Measurements from ENCODE around the gene AGXT2.

Gene AGXT2

GRCh38 chr5:35047785-35048404 lies at the start of gene AGXT2:
AGXT2 (minus strand) TSS chr5:35047949; CDS start chr5:35047892, 57 bp downstream.
- no peak within 1 kb of the TSS for H3K4me3 ChIP-seq (ENCODE audit: low read depth, low read length)

- H3K4me3 ChIP-seq (ENCODE audit: low read depth, low read length), result no peak overlapping the region
Observed at GRCh38 chr5:35096932-35097331, 49.2 kb upstream of the AGXT2 start.

- no peak overlapping the region for H3K4me3 ChIP-seq (ENCODE audit: low read depth, low read length)
Observed at GRCh38 chr5:35096216-35096615, 48.5 kb upstream of the AGXT2 start.

- no peak overlapping the region for H3K4me3 ChIP-seq (ENCODE audit: low read depth, low read length)
Observed at GRCh38 chr5:35095366-35095765, 47.6 kb upstream of the AGXT2 start.

DNA sequence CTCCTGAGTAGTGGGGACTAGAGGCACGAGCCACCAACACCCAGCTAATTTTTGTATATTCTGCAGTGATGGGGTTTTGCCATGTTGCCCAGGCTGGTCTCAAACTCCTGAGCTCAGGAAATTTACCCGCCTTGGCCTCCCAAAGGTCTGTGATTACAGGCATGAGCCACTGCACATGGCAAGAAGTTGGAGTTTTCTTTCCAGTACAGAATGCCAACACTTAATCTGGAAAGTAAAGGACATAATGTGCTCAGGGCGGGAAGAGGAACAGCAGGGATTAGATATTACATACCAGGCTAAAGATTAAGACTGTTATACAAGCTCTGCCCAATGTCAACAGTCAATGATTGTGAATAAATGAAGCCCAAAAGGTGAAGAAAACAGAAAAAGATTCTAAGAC lies 47.2 kb upstream of the AGXT2 start:
- H3K4me3 ChIP-seq (ENCODE audit: low read depth, low read length), result no peak overlapping the region

GRCh38 chr5:35092703-35093102 lies 45.0 kb upstream of the AGXT2 start:
- H3K4me3 ChIP-seq (ENCODE audit: low read depth, low read length), result no peak overlapping the region

DNA sequence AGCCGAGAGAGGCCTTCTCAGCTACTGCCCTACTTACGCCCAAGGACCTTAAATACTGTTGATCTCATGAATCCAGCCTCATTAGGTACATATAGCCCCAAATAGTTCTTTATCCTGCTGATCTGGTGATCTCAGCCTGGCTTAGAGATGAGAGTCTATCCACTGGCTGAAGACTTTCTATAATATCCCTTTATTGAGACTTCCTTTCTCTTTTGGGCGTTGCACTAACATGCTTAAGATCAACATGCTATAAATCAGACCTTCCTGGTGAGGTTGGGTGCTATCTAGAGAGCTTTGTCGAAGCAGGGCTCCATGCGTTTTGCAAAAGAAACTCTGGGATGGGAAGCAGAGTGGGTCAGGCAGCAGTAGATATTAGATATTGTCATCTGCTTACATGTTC lies 44.0 kb upstream of the AGXT2 start:
- no peak overlapping the region for H3K4me3 ChIP-seq (ENCODE audit: low read depth, low read length)

GRCh38 chr5:35089334-35090314 lies 41.9 kb upstream of the AGXT2 start:
- H3K4me3 ChIP-seq (ENCODE audit: low read depth, low read length), result no peak overlapping the region

DNA sequence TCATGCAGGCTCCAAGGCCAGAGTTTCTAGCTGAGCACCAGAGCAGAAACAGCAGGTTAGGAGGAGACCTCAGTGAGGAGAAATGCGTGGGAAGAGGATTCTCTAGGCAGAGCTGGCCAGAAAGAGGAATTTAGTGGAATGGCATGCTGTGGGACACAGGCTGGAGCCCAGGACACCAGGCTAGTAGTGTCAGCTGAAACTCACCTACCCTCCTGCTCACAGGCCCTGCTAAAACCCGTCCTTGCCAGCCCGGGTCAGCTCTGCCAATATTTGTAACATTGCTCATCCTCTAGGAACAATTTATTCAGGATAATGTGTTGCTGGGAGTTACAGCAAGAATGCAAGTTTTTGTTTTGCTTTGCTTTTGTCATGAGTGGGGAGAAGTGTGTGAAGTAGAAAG lies 40.2 kb upstream of the AGXT2 start:
- H3K4me3 ChIP-seq (ENCODE audit: low read depth, low read length), result no peak overlapping the region

DNA sequence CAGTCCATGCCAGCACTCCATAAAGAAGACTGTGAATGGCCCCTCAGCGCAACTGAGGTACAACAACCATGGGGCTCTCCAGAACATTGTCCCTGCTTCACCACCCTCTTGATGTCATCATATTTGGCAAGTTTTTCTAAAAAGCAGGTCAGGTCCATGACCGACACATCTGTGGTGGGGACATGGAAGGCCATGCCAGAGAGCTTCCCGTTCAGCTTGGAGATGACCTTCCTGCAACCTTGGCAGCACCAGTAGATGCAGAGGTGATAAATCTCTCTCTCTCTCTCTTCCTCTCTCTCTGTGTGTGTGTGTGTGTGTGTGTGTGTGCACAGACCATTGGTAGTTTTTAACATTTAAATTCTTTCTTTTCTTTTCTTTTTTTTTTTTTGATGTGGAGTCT lies 35.4 kb upstream of the AGXT2 start:
- H3K4me3 ChIP-seq (ENCODE audit: low read depth, low read length), result no peak overlapping the region

- no peak overlapping the region for H3K4me3 ChIP-seq (ENCODE audit: low read depth, low read length)
Observed at GRCh38 chr5:35082530-35082929, 34.8 kb upstream of the AGXT2 start.

GRCh38 chr5:35081134-35081533 lies 33.4 kb upstream of the AGXT2 start:
- no peak overlapping the region for H3K4me3 ChIP-seq (ENCODE audit: low read depth, low read length)

GRCh38 chr5:35073160-35073559 lies 25.4 kb upstream of the AGXT2 start:
- H3K4me3 ChIP-seq (ENCODE audit: low read depth, low read length), result no peak overlapping the region

- no peak overlapping the region for H3K4me3 ChIP-seq (ENCODE audit: low read depth, low read length)
Observed at GRCh38 chr5:35069188-35069587, 21.4 kb upstream of the AGXT2 start.

GRCh38 chr5:35067985-35068384 lies 20.2 kb upstream of the AGXT2 start:
- no peak overlapping the region for H3K4me3 ChIP-seq (ENCODE audit: low read depth, low read length)

- H3K4me3 ChIP-seq (ENCODE audit: low read depth, low read length), result no peak overlapping the region
Observed at GRCh38 chr5:35066260-35066795, 18.6 kb upstream of the AGXT2 start.

- no peak overlapping the region for H3K4me3 ChIP-seq (ENCODE audit: low read depth, low read length)
Observed at GRCh38 chr5:35063414-35063813, 15.7 kb upstream of the AGXT2 start.

- H3K4me3 ChIP-seq (ENCODE audit: low read depth, low read length), result no peak overlapping the region
Observed at GRCh38 chr5:35061211-35061770, 13.5 kb upstream of the AGXT2 start.

- H3K4me3 ChIP-seq (ENCODE audit: low read depth, low read length), result no peak overlapping the region
Observed at GRCh38 chr5:35060236-35060635, 12.5 kb upstream of the AGXT2 start.

GRCh38 chr5:35059251-35059650 lies 11.5 kb upstream of the AGXT2 start:
- no peak overlapping the region for H3K4me3 ChIP-seq (ENCODE audit: low read depth, low read length)

DNA sequence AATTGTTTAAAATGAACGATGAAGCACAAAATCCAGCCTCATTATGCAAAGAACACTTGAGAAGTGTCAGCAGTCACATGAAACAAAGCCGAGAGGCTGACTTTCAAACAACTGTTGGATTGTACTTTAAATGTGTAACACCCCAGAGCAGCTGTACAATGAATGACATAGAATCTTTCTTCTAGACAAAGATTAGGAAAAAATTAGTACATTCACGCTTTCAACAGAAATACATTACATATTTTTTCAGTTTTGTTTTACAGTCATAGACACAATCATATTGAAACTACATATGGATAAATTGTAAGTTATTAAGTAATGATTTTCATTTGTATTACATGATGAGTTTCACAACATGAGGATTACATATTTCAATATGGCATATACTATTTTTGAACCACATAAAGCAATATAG lies 10.6 kb upstream of the AGXT2 start:
- no peak overlapping the region for H3K4me3 ChIP-seq (ENCODE audit: low read depth, low read length)

DNA sequence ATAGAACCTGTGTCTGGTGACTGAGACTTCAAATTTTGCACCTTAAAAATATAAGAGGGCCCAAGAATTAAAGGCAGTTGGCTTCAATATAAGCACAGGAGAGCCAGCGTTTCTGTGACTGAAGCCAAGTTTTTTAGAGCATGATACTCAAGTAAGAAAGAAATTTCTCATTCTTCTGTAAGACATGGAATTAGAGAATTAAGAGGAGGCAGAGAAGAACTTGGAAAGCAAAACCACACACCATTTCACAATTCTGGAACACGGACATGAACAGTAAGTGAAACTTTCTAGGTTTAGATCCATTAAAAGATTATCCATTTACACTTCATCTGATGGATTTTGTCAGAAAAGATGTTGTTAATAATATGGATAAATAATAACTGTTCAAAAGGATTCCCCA lies 8.9 kb upstream of the AGXT2 start:
- no peak overlapping the region for H3K4me3 ChIP-seq (ENCODE audit: low read depth, low read length)
